Caki2 (cell line): Measurements from ENCODE around the gene NALCN. TPM values are rescaled to one million over a fixed set of nuclear protein-coding genes. Genes with fewer than 3 reads are reported as not detected.
"Not testable (repeated sequence)": the region's sequence is repeated elsewhere in the genome, so short reads cannot be mapped to it uniquely, and the experiment has no call there.

Source experiments
- DNase-seq: peaks from one replicate; pipeline ENCODE4 v3.0.0-alpha.2; 2015; ENCODE audit warnings: low read depth
- in situ Hi-C: cut with HindIII; loops from 2 replicates; pipeline ENCODE4 v1.10.0; 2016; ENCODE audit warnings: low sequenced_read_pairs, low pct_unique_long_range_greater_than_20kb, mixed read lengths
- total RNA-seq: library from RNA; depleted of rRNA; stranded (reverse); fragments of >200 nt; shearing (Covaris generic); gene quantifications from 2 replicates; pipeline ENCODE4 v1.2.3, GENCODE V29; 2014; ENCODE audit warnings: low replicate concordance

NALCN gene
- total RNA-seq, 1 experiment from 2014 or later, result 0.34 TPM

GRCh38 chr13:101360525-101360924, 55.8 kb downstream of the NALCN start:
- in situ Hi-C loops, result no loop called here

GRCh38 chr13:101354895-101355294, 61.4 kb downstream of the NALCN start:
- in situ Hi-C loops, result no loop called here
- DNase-seq, result no peak

More at GRCh38 chr13:101360525-101360924, 55.8 kb downstream of the NALCN start:
- DNase-seq, result no peak

GRCh38 chr13:101346942-101347728, 69.2 kb downstream of the NALCN start:
- in situ Hi-C loops, result no loop called here
- no peak for DNase-seq

GRCh38 chr13:101346161-101346560, 70.1 kb downstream of the NALCN start:
- no peak for DNase-seq
- in situ Hi-C loops, result no loop called here

GRCh38 chr13:101343128-101343787, 73.0 kb downstream of the NALCN start:
- in situ Hi-C loops, result no loop called here
- DNase-seq, result no peak

- in situ Hi-C loops, result no loop called here
- no peak for DNase-seq
Observed at GRCh38 chr13:101341464-101341863, 74.8 kb downstream of the NALCN start.

GRCh38 chr13:101339202-101339601, 77.1 kb downstream of the NALCN start:
- in situ Hi-C loops, result no loop called here
- no peak for DNase-seq

GRCh38 chr13:101332583-101332982, 83.7 kb downstream of the NALCN start:
- no peak for DNase-seq
- in situ Hi-C loops, result no loop called here

GRCh38 chr13:101331731-101332130, 84.6 kb downstream of the NALCN start:
- no peak for DNase-seq
- in situ Hi-C loops, result no loop called here

GRCh38 chr13:101327871-101328270, 88.4 kb downstream of the NALCN start:
- in situ Hi-C loops, result no loop called here
- no peak for DNase-seq

- in situ Hi-C loops, result no loop called here
- no peak for DNase-seq
Observed at GRCh38 chr13:101326710-101327109, 89.6 kb downstream of the NALCN start.

- in situ Hi-C loops, result no loop called here
- DNase-seq, result no peak
Observed at GRCh38 chr13:101325423-101325822, 90.9 kb downstream of the NALCN start.

- in situ Hi-C loops, result no loop called here
- no peak for DNase-seq
Observed at GRCh38 chr13:101323601-101324000, 92.7 kb downstream of the NALCN start.

- no peak for DNase-seq
- in situ Hi-C loops, result no loop called here
Observed at GRCh38 chr13:101317986-101318523, 98.3 kb downstream of the NALCN start.

GRCh38 chr13:101313479-101313878, 102.8 kb downstream of the NALCN start:
- DNase-seq, in situ Hi-C loops: not testable (repeated sequence)

GRCh38 chr13:101309014-101309619, 107.2 kb downstream of the NALCN start:
- in situ Hi-C loops, result no loop called here
- no peak for DNase-seq

- DNase-seq, result no peak
- in situ Hi-C loops, result no loop called here
Observed at GRCh38 chr13:101308247-101309013, 107.9 kb downstream of the NALCN start.

- DNase-seq, result no peak
Observed at GRCh38 chr13:101307181-101307701, 109.1 kb downstream of the NALCN start.

More at GRCh38 chr13:101307181-101307701, 109.1 kb downstream of the NALCN start:
- in situ Hi-C loops, result no loop called here
